ENCODE measurements around the gene DSE.

- TF ChIP-seq EZH2 (IDR thresholded peaks at IDR 0.05; ENCODE audit: borderline replicate concordance, insufficient read depth, low read depth, low read length, poor library complexity, severe bottlenecking) (no peak), CTCF (IDR thresholded peaks at IDR 0.05) (no peak)
Observed at GRCh38 chr6:116447052-116447451, 76.3 kb downstream of the DSE start.
